ENCODE data around the gene LRTM1.

- no peak for TF ChIP-seq CTCF (IDR thresholded peaks at IDR 0.05; ENCODE audit: borderline replicate concordance, extremely low read depth, low read length, poor library complexity, severe bottlenecking)
- TF ChIP-seq EZH2 (IDR thresholded peaks at IDR 0.05; ENCODE audit: borderline replicate concordance, low read depth, low read length, severe bottlenecking), result no peak
These were observed 11.1 kb downstream of the LRTM1 start for GRCh38 chr3:54916732-54917131.
